A172 (cell line): ENCODE data around the gene GSK3B. TPM values are rescaled to one million over a fixed set of nuclear protein-coding genes. Genes with fewer than 3 reads are reported as not detected.

ENCODE experiments used
- DNase-seq: peaks from one replicate; pipeline ENCODE4 v3.0.0-alpha.2; 2015; ENCODE audit warnings: low spot score
- total RNA-seq: library from RNA; depleted of rRNA; stranded (reverse); fragments of >200 nt; shearing (Covaris generic); gene quantifications from 2 replicates; pipeline ENCODE4 v1.2.3, GENCODE V29; 2014

The GSK3B gene
- total RNA-seq, 1 experiment from 2014 or later, result 61.7 TPM

DNA sequence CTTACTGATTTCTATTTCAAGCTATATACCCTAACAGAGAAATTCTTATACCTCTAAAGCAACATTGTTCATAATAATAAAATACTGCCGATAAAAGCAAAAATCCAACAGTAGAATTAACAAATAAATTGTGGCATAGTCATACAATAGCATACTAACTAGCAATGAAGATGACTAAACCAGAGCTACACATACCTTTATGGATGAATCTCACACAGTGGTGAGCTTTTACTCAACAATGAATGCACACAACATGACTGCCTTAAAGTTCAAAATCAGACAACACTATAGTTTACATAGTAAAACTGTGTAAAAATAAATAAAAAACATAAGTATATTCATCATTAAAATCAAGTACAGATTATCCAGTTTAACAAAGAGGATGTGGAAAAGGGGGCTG lies 213.3 kb downstream of the GSK3B start:
- DNase-seq, result no peak

- no peak for DNase-seq
Observed at GRCh38 chr3:119873646-119874045, 220.6 kb downstream of the GSK3B start.

- no peak for DNase-seq
Observed at GRCh38 chr3:119872773-119873172, 221.5 kb downstream of the GSK3B start.

GRCh38 chr3:119871571-119871970 lies 222.7 kb downstream of the GSK3B start:
- DNase-seq, result no peak

DNA sequence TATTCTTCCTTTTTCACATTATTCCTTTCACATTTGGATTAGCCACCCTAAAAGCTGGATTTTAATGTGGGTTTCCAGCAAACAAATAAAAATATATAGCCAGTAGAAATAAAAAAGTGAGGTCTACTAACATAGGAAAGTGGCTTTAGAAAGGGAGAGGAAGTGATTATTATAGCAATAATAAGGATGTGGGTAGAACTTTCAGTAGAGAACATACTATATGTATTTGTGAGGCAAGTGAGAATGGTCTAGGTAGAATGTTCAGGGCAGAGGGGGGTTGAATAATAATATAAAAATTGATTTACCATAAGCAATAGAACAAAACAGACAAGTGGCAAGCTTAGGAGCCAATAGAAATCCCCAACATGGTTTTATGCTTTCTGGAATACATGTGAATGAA lies 223.7 kb downstream of the GSK3B start:
- DNase-seq, result no peak

- DNase-seq, result no peak
Observed at GRCh38 chr3:119864476-119864875, 229.8 kb downstream of the GSK3B start.

DNA sequence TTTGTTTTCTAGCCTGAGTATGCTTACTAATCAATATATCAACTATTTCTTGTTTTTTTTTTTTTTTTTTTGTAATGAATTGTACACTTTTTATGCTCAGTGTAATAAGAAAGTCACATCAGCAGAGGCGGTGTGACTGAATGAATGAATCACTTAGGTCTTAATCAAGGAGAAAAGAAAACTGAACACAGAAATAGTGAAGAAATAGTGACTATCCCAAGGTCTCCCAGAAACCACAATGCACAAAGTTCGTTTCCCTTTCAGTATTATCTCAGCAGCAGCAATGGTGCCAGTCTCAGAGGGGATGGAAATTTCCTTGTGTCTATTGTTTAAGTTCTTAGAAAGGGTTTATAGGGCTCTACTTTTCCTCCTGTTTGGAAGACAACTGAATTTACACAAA lies 231.6 kb downstream of the GSK3B start:
- DNase-seq, result no peak

DNA sequence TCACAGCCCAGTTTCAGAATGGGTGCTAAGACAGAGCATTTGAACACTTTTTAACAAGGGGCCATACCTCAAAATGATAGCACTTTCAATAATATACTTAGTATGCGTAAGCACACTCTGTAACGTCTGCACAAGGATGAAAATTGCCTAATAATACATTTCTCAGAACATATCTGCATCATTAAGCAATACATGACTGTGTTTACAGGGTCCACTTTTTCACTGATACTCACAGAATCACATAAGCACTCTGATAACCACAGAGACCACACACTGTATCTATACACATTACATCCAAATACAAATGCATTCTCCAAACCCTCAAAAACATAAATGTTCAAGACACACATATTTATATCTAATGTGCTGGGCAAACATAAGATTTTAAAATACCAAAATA lies 232.6 kb downstream of the GSK3B start:
- DNase-seq, result no peak

DNA sequence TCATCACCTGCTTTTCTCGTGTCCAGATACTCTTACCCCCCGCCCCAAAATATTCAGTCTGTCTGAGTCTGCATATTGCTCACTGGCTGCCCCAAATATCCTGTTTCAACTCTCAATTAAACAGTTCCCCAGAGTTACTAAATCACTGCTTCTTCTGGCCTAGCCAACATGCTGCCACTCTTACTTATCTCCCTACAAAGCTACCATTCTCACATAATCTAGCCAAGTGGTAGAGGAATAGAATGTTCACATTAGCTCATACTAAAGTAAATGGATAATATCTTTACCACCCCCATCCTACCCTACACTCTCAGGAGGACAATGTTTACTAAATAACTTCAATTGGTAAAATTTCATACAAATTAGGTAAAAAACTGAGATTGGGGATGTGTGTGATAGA lies 234.5 kb downstream of the GSK3B start:
- DNase-seq, result no peak

GRCh38 chr3:119858957-119859356 lies 235.3 kb downstream of the GSK3B start:
- DNase-seq, result no peak

DNA sequence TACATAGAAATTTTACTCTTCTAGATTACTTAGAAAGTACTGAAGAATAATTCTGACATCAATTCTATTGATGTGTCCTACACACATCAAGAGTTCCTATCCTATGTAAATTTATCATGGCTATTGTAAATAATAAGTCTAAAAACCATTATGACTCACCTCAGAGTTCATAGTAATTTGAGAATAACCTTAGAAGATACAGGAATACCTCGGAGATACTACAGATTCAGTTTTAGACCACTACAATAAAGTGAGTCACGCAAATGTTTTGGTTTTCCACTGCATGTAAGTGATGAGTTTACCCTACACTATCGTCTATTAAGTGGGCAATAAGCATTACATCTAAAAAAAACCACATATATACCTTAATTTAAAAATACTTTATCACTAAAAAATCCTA lies 237.6 kb downstream of the GSK3B start:
- DNase-seq, result no peak

DNA sequence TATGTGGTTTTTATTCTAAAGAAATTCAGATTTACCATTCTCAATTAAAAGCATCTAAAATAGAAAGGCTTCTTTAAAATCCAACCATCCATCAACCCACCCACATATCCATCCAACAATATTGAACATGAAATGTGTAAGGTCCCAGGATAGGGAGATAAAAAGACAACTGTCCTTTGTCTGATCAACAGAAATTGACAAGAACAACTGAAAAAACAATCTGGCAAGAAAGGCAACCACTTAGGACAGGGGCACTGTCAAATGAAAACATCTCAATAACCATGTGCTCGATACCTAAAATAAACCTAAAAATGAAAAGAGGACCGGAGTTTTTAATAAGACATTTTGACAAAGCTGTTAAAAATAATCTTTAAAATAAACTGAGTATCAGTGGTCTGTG lies 245.1 kb downstream of the GSK3B start:
- DNase-seq, result no peak

DNA sequence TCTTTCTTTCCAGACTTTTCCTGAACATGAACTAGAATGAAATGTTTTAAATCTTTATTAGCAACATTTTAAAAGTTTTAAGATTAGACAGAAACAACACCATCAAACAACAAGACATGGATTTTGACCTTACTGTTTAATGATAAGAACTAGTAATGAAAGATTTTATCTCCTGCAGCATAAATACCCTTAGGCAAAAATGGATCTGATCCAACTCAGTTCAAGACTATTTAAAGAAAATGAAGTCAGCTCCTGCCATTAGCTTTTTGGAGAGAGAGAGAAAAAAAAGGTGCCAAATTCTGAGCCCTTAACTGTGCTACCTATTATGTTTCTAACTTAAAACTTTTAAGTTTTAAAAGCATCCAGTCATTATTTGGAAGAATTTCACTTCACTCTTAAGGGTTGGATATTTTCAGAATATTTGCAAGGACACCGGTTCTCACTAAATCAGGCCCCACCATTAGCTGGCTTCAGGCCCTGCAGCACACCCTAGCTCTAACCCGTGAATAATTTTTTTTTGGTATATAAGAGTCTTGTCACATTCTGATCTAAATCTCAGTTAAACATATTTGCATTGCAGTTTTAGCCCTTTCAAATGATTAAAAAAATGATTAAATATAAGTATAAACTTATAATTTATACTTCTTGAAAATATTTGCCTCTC lies 252.3 kb downstream of the GSK3B start:
- DNase-seq, result no peak

DNA sequence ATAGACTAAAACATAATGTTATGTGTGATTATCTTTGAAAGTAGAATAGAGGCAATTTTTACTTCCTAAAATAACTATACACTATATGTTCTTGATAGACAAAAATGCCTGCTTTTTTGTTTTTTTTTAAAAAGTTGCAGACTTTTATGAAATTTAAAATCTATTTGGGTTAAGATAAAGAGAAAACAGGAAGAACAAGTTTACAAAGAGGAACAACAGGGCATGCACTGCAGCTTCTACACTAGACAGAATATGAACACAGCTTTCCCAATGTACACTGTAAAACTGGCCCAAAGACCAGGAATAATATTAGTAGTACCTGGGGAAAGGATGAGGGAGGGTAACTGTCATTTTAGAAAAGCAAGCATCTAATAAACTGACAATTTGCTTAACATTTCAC lies 258.7 kb downstream of the GSK3B start:
- DNase-seq, result no peak

DNA sequence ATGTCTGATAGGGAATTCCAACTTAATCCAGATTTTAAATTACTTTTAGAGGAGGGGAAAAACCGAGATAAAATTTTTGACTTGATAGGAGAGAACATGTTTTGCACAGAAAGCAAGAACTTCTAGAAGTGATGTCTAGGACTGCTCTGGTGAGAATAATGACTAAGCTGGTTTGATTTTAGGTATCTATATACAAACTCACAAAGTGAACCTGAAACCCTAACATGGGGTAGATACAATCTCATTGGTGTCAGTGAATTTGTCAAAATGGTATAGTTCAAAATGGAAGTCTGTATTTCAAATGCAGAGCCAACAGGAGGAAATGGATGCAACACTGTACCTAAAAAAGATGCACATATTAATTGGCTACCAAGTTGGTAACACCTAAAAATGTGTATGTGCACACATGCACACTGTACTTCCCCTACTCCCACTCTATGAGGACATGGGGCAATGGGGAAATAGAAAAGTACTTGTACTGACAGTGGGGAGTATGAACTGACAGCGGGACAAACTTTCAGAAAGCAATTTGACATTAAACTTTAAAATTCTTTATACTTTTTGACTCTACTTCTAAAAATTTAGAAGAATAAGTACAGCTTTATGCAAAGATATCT lies 259.4 kb downstream of the GSK3B start:
- DNase-seq, result no peak

DNA sequence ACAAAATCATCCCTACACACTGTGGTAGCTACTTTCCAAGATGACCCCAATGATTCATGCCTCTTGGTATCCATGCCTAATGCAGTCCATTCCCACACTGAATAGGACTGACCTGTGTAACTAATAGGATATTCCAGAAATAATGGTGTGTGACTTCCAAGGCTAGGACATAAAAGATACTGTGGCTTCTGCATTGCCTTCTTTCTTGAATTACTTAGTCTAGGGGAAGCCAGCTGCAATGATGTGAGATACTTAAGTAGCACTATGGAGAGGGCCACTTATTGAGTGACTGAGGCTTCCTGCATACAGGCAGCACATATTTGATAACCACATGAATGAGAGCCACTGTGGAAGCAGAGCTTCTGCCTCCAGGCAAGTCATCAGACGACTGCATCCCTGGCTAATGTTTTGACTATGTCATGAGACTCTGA lies 262.3 kb downstream of the GSK3B start:
- DNase-seq, result peak; percentile 16

DNA sequence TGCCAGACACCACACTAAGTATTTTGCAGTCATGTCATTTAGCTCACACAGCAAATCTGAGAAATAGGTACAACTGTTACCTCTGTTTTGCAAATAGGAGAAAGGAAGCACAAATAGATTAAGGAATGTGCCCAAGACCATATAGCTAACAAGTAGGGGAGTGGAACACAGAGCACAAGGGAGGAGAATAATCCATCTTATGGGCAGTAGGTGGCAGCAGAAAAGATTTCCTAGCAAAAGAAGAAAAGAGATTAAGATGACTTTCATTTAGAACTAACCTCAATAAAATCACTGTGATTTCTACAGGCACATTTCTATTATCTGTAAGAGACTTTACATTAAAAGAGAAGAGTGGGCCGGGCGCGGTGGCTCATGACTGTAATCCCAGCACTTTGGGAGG lies 263.2 kb downstream of the GSK3B start:
- peak; percentile 12 for DNase-seq

- no peak for DNase-seq
Observed at GRCh38 chr3:119829420-119829819, 264.8 kb downstream of the GSK3B start.

GRCh38 chr3:119826711-119827608 lies 267.3 kb downstream of the GSK3B start:
- no peak for DNase-seq

DNA sequence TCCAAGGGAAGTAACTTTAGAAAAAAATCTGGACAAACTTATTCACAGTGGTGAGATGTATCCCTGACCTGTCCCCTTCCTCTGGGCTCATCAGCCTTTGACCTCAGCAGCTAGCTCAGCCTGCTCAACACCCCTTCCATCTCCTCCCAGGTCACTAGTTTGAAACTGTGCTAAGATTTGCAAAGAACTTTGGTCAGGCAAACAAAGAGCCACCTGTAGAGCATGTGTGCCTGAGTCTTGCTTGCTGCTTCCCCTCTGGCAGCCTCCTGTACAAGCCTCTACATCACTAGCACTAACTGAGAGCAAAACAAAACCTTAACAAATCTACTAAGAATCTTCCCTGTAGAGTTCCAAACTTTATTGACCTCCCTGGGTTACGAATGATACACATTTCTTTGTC lies 268.4 kb downstream of the GSK3B start:
- no peak for DNase-seq

GRCh38 chr3:119819806-119820205 lies 274.4 kb downstream of the GSK3B start:
- peak; percentile 18 for DNase-seq

DNA sequence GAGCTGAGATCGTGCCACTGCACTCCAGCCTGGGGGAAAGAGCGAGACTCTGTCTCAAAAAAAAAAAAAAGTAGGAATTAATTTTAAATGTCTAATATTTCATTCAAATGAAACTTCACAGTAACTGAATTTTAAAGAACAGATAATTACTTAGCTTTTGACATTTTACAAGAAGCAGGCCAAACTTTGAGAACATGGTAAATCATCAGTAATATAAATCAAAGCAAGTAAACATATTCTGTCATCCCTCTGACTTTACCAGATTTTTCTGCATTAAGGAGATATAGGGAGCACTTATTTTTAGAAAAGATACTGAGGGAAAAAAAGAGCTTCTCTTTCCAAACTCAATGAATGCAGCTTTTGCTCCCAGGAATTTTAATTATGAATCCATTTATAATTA lies 275.3 kb downstream of the GSK3B start:
- DNase-seq, result no peak
